GM10248 (cell line): ENCODE measurements around the gene PLCB4.

Experiments
- CTCF ChIA-PET: fragments of 300-600 bp; sonication (Branson Sonifier 250); formaldehyde crosslinking; extraction: SDS; loops from one replicate; lab custom pipeline; 2021; ENCODE audit warnings: antibody characterized with exemption; lab: Yijun Ruan, JAX
- POLR2A ChIA-PET: fragments of 350-650 bp; sonication (Branson Sonifier 250); formaldehyde crosslinking; extraction: SDS; loops from one replicate; lab custom pipeline; 2020; ENCODE audit warnings: antibody characterized with exemption; lab: Yijun Ruan, JAX
- DNase-seq: peaks from one replicate; pipeline ENCODE4 v3.0.0; 2012; ENCODE audit errors: extremely low spot score
- TF ChIP-seq, protein P1 (sequence below): IDR thresholded peaks from 2 replicates; pipeline ENCODE4 v1.5.1; 2012; ENCODE audit warnings: mild to moderate bottlenecking, low read depth; ENCODE audit errors: extremely low read depth, missing control alignments, control extremely low read depth

Gene PLCB4

DNA sequence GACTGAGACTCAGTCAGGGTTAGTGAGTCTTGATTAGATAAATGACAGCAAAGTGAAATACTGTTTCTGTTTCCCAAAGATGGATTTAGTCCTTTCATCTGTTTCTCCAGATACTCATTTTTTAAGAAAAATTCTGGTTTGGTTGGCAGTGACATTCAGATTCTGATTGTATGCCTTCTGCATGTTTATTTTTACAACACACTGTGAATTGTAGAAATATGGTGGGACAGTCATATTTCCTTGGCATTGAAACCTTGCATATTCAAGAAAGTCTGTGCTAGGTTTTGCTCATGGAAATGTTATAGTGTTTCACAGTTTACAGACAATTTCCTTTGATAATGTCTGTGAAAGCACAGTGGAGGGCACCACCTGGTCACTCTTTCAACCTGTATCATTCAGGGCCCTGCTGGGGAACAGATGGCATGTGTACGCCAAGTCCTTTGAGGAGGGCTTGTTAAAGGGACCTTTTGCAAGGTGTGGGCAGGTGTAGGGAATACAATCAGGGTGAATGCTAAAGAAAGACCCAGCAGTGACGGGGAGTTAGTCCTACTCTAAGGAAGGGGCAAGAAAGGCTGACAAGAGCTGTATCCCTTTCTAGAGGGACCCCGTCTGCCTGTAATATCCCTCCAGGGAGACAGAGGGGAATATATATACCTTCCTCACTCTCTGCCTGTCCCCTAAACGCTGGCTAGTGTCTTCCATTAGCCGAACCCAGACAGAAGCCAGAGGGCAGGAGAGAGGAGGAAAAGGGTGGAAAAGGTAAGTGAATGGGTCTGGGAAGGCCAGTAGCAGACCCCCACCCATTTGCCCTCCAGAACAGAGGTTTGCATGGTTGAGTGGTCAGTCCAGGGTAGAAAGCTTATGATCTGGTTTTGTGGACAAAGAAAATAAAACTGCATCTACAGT, 10.2 kb downstream of the PLCB4 start:
- POLR2A ChIA-PET: no interaction called here
- CTCF ChIA-PET: interaction anchor here (1.7 kb wide), 1 partner anchor 8 kb away, joined by 3 read pairs; no protein-coding TSS in a partner anchor
- TF ChIP-seq, protein P1, sequence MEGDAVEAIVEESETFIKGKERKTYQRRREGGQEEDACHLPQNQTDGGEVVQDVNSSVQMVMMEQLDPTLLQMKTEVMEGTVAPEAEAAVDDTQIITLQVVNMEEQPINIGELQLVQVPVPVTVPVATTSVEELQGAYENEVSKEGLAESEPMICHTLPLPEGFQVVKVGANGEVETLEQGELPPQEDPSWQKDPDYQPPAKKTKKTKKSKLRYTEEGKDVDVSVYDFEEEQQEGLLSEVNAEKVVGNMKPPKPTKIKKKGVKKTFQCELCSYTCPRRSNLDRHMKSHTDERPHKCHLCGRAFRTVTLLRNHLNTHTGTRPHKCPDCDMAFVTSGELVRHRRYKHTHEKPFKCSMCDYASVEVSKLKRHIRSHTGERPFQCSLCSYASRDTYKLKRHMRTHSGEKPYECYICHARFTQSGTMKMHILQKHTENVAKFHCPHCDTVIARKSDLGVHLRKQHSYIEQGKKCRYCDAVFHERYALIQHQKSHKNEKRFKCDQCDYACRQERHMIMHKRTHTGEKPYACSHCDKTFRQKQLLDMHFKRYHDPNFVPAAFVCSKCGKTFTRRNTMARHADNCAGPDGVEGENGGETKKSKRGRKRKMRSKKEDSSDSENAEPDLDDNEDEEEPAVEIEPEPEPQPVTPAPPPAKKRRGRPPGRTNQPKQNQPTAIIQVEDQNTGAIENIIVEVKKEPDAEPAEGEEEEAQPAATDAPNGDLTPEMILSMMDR: no peak
- no peak for DNase-seq

DNA sequence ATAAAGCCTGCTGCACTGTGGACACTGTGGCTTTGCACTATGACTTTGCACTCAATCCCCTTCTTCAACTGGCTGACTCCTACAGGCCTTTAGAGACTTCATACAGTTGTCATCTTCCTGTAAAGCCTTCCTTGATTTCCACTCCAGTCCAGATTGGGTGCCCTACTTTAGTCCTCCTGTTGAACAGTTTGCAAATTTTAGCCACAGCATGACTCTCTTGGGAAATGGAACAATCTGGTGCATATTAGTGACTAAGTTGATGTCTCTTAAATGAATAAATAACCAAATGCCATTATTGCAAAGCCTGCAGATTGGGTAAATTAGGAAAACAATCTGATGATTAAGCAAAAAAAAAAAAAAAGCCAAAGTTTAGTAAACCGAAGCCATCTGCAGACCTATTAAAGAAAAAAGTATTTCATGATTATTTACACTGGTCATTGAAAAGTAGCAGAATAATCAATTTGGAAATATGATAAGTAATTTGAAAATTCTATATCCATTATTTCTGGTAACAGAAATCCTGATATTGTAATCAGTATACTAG, 12.6 kb downstream of the PLCB4 start:
- DNase-seq: no peak
- ChIA-PET POLR2A (no interaction called here), CTCF (no interaction called here)
- TF ChIP-seq, protein P1: no peak

DNA sequence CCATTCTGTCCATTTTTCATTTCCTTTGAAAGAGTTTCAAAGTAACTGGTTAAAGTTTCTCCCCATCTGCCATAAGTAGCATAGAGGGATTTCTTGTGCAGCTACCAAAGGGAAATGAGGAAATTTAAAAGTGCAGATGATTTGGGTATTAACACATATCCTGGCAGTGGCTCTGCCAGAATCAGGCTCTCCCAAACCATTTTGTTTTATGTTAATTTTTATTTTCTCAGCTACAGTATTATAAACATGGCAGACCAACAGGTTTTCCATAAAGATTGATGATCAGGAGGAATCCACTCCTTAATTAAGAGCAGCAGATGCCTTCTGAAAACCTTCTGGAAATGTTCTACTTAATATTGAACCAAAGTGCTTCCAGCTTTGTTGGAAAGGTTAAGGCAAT, 13.9 kb downstream of the PLCB4 start:
- TF ChIP-seq, protein P1: no peak
- ChIA-PET POLR2A (no interaction called here), CTCF (interaction anchor here (1.0 to 1.5 kb wide), 4 partner anchors 10 to 55 kb away, joined by 3 to 5 read pairs (median 3); no protein-coding TSS in a partner anchor)
- no peak for DNase-seq

DNA sequence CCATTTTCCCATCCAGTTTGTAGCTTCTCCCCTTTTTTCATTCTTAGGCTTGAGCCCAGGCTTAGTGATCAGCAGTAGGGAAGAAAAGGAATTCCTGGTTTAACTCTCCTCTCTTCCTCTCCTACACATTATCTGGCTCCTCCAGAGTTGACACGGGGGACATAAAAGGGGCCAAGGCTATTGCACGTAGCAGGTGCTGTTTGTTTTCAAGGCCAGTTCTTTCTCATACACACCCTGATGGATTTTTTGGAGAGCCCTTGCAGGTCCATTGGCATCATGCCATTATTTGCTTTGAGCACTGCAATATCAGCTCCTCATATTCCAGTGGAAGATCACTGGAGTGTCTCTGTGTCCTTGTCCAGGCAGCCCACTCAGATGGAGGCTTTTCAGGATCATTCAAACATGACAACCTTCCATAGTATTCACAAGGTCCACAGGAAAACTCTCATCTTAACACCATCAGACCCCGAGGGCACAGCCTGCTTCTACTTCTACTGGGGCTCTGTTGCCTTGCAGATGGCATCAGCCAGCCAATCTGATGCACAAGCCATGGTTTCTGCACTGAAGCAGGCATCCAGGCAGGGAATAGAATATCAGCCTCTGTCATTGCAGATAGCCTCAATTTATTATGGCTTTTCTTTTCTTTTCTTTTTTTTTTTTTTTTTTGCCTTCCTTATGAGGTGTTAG, 18.8 kb downstream of the PLCB4 start:
- TF ChIP-seq, protein P1: no peak
- POLR2A ChIA-PET: no interaction called here
- CTCF ChIA-PET: no interaction called here
- no peak for DNase-seq

DNA sequence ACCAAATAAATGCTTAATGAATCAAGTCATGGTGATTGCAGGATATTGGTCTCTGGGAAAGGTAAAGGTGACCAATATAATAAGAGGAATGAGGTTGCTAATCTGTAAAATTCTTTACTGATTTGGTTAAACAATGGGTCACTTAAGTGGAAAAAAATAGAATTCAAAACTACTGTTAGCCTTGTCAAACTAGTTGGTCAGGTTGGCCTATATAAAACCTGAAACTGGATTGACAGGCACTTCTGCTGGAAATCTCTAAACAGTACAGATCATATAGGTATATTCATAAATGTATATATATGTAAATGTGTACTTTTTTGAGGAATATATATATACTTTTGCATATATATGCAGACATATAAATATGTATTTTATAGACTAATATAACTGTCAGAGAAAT, 19.7 kb downstream of the PLCB4 start:
- TF ChIP-seq, protein P1: no peak
- CTCF ChIA-PET: no interaction called here
- DNase-seq: no peak
- POLR2A ChIA-PET: no interaction called here

DNA sequence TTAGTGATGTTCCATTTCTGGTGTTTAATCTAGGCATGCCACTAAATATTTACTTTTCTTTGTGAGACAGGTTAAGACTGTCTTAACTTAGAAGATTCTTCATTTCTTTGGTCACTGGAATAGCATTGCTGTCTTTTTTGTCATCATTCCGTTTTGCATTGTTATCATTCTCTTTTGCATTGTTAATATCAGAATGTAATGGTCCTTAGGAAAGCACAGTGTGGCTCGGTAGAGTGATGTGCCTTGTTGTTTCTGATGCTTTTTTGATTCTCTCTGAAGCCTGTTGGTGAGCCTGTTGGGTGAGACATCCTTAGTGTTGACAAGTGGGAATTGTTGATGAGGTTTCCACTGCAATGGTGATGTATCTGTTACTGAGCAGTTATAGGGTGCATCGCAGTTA, 23.2 kb downstream of the PLCB4 start:
- no peak for DNase-seq
- ChIA-PET CTCF (interaction anchor here (1.0 to 1.2 kb wide), 2 partner anchors 9 kb away, joined by 3 to 5 read pairs; no protein-coding TSS in a partner anchor), POLR2A (no interaction called here)
- TF ChIP-seq, protein P1: no peak
